NOMO-1 treated with dmso at 0.1 percent for 144 hours (cell line): ENCODE results near the gene TMEM140.
"Not testable (repeated sequence)": the region's sequence is repeated elsewhere in the genome, so short reads cannot be mapped to it uniquely, and the experiment has no call there.

Source experiments
- DNase-seq: peaks from one replicate; lab custom pipeline; 2025; ENCODE audit not compliant: unreplicated experiment; lab: John Stamatoyannopoulos, UW

The TMEM140 gene

DNA sequence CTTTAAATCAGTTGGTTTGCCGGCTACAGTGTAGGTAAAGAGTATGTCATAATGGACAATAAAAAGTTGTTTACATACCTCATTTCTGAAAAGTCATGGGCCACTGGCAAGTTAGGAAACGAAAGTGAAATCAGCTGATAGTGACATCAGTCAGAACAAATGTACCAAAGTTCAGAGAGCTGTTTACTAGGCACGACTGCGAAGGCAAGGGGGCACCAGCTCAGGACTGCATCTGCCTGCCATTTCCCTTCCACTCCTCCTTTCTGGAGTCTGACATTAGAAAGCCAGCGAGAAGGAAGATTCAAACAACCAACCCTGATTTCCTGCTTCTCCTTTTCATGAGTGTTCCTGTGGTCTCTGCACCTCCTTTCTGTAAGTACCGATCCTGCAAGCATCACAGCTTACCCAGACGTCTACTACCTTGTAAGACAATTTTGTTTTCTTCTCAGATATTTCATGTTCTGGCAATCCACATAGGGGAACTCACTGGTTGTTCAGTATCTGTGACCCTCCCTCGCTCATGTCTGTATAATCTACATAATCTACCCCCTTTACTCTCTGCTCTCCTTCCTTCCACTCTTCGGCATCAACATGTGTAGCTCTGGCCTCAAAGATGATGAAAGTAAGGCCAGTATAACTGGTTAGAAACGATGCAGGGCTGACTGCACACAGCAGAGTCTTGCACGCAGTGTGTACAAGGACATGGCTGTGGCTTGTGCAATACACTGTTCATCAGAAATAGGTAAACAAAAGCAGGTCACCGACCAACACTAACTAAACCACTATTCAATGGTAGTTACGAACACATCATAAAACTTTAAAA, at the start of gene TMEM140:
Gene TMEM140 (plus strand): TSS at position 174 of the 823 bp plus-strand sequence. CDS start 16,370 bp downstream, outside the sequence.
- DNase-seq: no peak

DNA sequence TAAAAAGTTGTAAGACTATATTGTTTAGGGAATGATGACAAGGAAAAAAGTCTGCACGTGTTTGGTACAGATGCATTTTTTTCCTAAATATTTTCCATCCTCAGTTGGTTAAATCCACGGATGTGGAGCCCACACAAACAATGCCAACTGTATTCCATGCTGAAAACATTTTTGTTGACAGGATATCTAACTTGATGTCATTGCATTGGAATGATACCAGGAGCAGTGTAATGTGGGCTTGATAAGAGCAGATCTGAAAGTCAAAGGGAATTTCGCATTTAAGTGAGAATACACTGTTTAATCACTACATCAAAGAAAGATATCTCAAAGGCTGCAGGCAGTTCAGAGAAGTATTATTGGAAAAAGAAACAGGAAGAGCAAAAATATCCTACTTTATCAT, 49.5 kb upstream of the TMEM140 start:
- DNase-seq: no peak

DNA sequence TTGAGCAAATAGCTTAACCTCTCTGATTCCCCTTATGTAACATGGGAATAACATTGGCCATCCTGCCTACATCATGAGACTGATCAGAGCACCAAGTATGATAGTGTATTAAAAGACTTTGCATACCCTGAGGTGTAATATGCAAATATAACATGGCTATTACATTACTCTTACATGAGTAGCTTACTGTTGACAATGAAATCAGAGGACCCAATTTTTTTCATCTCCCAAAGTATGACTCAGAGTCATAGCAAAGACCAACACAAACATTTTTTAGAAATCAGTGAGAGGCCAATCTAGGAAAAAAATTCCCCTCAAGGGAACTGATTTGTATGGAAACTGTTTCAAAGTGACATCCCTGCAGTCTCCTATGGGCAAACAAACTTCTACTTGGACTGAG, 47.0 kb upstream of the TMEM140 start:
- no peak for DNase-seq

- DNase-seq: no peak
Measured at GRCh38 chr7:135102372-135102771, 45.5 kb upstream of the TMEM140 start.

- no peak for DNase-seq
Measured at GRCh38 chr7:135109562-135109961, 38.3 kb upstream of the TMEM140 start.

DNA sequence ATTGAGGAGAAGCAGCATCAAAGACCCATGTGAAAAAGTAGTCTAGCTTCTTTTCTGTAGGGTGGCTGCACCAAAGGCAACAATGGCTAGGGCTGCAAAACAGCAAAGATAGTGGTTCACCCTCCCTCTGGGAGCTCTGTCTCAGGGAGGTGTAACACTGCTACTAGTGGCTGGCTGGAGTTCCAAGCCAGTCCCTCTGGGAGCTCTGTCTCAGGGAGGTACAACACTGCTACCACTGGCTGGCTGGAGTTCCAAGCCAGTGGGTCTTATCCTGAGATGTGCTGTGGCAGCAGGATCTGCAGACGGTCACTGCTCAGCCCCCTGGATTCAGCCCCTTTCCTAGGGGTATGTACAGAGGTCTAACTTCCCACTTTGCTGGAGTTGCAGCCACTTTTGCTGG, 37.9 kb upstream of the TMEM140 start:
- DNase-seq: no peak

GRCh38 chr7:135111379-135111778, 36.5 kb upstream of the TMEM140 start:
- no peak for DNase-seq

- DNase-seq: no peak
Measured at GRCh38 chr7:135114622-135115021, 33.2 kb upstream of the TMEM140 start.

DNA sequence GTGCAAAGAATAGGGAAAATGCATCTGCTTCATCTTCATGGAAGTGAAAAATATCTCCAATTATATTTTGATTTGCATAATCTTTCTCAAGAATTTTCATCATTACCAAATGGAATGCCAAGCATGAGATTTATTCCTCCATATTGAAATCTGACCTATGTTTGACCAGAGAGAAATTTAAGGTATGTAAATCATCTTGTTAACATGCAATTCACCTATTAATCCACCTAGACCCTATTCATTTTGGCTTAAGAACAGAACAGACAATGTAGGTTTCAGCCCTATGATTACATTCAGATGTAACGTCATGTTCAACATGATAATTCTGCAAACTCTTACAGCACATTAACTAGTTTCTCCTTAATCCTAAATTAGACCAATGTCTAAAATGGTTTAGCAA, 30.8 kb upstream of the TMEM140 start:
- no peak for DNase-seq

DNA sequence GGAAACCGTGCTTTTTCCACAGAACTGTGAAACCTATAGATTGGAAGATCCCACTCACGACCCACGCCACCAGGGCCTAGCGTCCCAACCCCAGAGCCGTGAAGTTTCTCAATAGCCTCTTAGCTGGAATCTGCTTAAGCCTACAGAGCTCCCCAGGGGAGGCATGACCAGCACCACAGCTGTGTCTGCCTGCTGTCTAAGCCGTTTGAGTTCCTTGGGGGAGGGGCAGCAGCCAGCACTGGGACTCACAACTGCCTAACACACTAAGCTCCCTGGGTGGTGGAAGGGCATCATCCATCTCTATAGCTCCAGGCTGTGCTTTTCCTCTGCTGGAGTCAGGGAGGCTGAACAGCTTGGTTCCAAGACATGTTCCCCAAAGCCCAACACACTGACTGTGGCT, 26.0 kb upstream of the TMEM140 start:
- no peak for DNase-seq

- not testable (repeated sequence) for DNase-seq
Measured at GRCh38 chr7:135124631-135125030, 23.2 kb upstream of the TMEM140 start.

DNA sequence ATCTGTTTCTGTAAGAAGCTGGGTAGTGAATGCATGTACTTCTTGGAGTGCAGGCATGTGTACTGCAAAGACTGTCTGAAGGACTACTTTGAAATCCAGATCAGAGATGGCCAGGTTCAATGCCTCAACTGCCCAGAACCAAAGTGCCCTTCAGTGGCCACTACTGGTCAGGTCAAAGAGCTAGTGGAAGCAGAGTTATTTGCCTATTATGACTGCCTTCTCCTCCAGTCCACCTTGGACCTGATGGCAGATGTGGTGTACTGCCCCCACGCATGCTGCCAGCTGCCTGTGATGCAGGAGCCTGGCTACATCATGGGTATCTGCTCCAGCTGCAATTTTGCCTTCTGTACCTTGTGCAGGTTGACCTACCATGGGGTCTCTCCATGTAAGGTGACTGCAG, 18.9 kb upstream of the TMEM140 start:
- no peak for DNase-seq

- no peak for DNase-seq
Measured at GRCh38 chr7:135129579-135129978, 18.3 kb upstream of the TMEM140 start.

DNA sequence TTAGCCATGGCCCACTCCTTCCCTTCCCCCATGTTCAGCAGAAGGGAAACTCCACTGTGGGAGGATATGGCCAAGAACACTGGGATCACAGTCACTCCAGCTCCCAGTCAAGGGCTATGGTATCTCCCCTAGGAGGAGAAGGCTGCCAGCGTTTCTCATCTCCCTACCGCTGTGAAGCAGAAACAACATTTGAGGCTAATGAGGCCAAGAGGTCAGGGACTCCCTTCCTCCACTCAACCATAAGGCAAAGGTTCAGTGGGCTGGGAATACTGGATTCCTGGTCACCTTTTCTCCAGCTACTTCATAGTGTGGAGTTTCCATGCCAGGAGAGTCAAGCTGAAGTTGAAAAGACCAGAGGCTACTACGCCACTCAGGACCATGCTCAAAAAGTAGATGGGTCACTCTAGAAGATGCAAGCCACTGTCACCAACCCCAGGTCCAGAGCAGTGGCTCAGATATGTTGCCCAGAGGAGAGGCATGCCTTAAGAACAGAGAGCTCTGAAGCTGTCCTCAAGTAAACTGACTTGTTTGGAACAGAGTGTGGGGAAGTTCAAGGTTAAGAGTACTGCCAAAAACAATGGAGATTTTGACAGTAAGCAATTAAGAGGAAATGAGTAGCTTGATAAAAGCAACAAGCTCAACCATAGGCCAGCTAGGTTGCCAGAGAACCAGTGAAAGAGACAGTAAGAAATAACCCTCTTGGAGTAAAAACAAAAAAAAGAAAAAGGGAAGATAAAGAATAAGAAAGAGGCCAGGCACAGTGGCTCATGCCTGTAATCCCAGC, 3.8 kb upstream of the TMEM140 start:
- DNase-seq: no peak

DNA sequence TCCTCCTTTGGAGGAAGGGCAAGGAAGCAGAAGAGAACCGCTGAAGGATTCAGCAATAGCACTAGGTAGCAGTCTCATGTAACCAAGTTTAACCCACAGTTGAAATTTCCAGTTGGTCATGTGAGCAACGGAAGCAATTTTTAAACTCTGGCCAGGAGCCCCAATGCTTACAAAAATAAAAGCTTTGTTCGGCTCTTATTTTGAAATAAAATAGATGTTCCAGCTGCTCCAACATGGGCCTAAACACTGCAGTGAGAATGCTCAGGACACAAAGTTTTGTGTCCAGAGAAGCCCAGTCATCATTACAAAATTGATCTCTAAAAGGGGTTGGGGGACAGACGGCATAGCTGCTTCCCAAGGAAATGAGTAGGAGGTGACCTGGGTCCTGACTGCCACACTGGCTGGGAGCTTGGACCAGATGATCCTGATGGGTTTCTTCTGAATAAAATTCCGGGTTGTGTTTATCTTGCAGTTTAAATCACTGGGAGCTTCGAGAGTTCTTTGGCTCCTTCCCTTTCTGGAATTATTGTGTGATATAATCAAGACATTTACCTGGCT, 452 bp upstream of the TMEM140 start:
- DNase-seq: no peak

DNA sequence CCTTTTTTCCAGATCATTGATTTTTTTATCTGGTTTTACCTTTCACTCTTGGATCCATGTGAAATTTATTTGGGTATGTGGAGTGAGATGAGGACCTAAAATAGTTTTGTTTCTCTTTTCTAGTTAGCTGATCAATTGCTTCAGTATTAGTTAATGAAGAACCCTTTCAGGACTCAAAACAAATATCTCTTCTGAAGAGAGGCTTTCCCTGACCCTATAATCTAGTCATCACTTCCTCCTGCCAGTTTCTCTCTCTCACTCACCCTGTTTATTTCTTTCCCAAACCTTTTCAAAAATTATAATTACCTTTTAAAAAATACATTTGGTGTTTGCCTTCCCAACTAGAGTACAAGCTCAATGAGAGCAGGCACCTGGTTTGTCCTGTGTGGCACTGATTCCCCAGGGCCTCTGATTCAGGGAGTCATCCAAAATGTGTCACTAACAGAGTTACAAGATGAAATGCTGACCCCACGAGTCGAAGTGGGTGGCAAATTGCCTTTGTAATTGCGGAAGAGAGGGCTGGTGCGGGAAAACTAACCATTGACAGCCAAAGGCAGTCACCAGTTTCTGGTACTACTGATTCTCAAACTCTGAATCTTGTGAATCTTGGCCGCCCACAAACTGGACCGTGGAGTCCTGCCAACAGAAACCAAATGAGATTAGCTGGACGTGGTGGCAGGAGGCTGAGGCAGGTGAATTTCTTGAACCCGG, 2.4 kb downstream of the TMEM140 start:
- DNase-seq: no peak

- DNase-seq: no peak
Measured at GRCh38 chr7:135151132-135151531, 3.3 kb downstream of the TMEM140 start.

DNA sequence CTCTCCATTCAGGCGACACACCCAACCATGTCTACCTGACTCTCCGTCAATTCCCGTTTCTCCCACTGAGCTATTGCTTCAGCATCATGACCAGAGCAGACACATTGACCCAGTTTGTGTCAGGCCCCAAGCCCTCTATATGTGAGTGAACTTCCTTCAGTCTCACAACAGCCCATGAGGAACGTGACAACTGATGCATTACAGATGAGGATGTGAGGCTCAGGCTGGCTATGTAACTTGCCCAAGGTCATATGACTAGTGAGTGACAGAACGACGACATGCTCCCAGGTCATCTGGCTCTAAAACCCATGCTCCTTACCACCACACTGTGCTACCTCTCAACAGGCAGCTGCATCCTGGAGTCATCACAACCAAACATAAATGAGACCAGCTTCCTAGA, 3.7 kb downstream of the TMEM140 start:
- no peak for DNase-seq

DNA sequence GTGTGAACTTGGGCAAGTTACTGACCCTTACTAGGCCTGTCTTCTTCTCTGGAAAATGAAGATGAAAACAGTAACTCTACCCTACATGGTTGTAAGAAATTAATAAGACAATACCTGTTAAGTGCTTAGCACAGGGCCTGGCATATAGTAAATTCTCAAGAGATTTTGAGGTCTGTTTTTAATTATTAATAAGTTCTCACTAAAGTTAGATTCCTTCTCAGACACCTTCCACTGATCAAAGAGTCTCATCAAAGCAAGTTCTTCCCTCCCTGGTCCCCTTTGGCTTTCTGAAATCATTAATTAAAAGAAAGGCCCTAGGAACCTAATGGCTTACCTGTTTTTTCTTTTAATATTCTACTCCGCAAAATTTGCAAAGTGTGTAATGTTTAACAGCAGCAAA, 4.6 kb downstream of the TMEM140 start:
- DNase-seq: no peak

GRCh38 chr7:135154734-135155133, 6.9 kb downstream of the TMEM140 start:
- no peak for DNase-seq

DNA sequence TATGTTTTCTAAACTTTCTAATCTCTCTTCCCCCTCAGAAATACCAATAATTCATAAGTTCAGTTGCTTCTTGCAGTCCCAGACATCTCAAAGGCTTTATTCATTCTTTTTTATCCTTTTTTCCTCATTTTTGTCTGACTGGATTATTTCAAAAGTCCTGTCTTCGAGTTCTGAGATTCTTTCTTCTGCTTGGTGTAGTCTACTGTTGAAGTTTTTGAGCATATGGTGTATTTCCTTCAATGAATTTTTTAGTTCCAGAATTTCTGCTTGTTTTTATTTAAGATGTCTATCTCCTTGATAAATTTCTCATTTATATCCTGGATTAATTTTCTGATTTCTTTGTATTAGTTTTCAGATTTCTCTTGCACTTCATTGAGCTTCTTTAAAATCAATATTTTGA, 8.4 kb downstream of the TMEM140 start:
- DNase-seq: no peak
